IMR-90 (cell line): ENCODE data around the gene PLA2G10.

ENCODE experiments used
- BHLHE40 ChIP-seq: fragments of 150-350 bp; IDR thresholded peaks from 2 replicates; pipeline ENCODE4 v1.6.1; 2016; ENCODE audit warnings: mild to moderate bottlenecking, low read depth, low read length
- CEBPB ChIP-seq: IDR thresholded peaks from 2 replicates; pipeline ENCODE4 v1.6.1; 2012; ENCODE audit warnings: low read depth, low read length, improper control_type of control experiment
- CHD1 ChIP-seq: IDR thresholded peaks from 2 replicates; pipeline ENCODE4 v1.6.1; 2012; ENCODE audit warnings: low read depth, low read length, improper control_type of control experiment
- MAFK ChIP-seq: IDR thresholded peaks from 2 replicates; pipeline ENCODE4 v1.6.1; 2012; ENCODE audit warnings: low read depth, low read length, improper control_type of control experiment
- MXI1 ChIP-seq: IDR thresholded peaks from 2 replicates; pipeline ENCODE4 v1.6.1; 2012; ENCODE audit warnings: low read depth, mild to moderate bottlenecking, low read length, moderate library complexity, borderline replicate concordance
- NFE2L2 ChIP-seq: fragments of 150-350 bp; IDR thresholded peaks from 2 replicates; pipeline ENCODE4 v1.6.1; 2016; ENCODE audit warnings: low read depth, mild to moderate bottlenecking, low read length
- POLR2A ChIP-seq: IDR thresholded peaks from 2 replicates; pipeline ENCODE4 v1.6.1; 2012; ENCODE audit warnings: mild to moderate bottlenecking, low read depth, low read length
- RAD21 ChIP-seq: IDR thresholded peaks from 2 replicates; pipeline ENCODE4 v1.6.1; 2012; ENCODE audit warnings: low read length, improper control_type of control experiment
- RCOR1 ChIP-seq: IDR thresholded peaks from 2 replicates; pipeline ENCODE4 v1.6.1; 2012; ENCODE audit warnings: mild to moderate bottlenecking, low read length, improper control_type of control experiment; ENCODE audit not compliant: insufficient replicate concordance
- RFX5 ChIP-seq: IDR thresholded peaks from 2 replicates; pipeline ENCODE4 v1.8.0; 2012; ENCODE audit warnings: low read depth, mild to moderate bottlenecking, low read length, moderate library complexity
- SMC3 ChIP-seq: fragments of 150-350 bp; IDR thresholded peaks from 2 replicates; pipeline ENCODE4 v1.6.1; 2016; ENCODE audit warnings: low read depth, mild to moderate bottlenecking, antibody characterized with exemption, low read length, moderate library complexity
- TF ChIP-seq, protein P1 (sequence below): fragments of 150-350 bp; IDR thresholded peaks from 2 replicates; pipeline ENCODE4 v1.6.1; 2017; ENCODE audit warnings: mild to moderate bottlenecking, antibody characterized with exemption, low read length, low read depth
- TF ChIP-seq, protein P2 (sequence below): conservative IDR thresholded peaks from 2 replicates; pipeline ENCODE4 v1.5.1; 2012; ENCODE audit warnings: mild to moderate bottlenecking, low read depth, low read length, improper control_type of control experiment

DNA sequence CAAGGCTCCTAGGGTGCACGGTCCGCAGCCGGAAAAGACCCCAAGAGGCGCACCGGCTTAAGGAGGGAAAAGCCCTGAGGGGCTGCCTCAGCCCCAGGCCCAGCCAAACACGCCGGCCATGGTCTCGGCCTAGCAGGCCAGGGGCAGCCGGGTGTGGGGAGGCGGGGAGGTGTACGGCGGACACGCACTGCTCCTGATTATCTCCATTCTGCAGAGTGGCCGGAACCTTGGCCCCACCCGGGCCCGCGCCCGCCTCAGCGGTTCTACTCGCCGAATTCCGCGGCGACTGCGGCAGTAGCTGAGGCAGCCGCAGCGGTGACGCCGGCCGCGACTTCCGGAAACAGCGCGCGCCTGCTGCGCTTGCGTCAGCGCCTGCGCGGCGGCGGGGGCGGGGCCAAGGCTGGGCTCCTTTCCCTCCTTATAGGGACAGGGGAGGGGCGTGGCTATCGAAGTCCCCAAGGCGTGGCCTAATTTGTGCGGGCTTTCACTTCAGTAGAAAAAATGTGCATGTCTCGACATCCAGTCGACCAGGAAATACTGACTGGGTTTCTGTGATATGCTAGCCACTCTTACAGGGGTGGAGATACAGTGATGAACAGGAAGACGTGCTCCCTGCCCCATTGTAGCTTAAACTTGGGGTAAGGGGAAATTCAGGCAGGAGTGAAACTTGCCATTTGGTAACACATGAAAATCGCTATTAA lies 64.0 kb downstream of the PLA2G10 start, which contains the start of gene PARN:
- TF ChIP-seq, protein P1, sequence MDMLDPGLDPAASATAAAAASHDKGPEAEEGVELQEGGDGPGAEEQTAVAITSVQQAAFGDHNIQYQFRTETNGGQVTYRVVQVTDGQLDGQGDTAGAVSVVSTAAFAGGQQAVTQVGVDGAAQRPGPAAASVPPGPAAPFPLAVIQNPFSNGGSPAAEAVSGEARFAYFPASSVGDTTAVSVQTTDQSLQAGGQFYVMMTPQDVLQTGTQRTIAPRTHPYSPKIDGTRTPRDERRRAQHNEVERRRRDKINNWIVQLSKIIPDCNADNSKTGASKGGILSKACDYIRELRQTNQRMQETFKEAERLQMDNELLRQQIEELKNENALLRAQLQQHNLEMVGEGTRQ = no peak
- TF ChIP-seq CHD1 (no peak), MXI1 (0 out of 2 replicates have a peak, but pooled peaks have one; percentile 45), BHLHE40 (no peak), POLR2A (peak; percentile 97), CEBPB (peak; percentile 76), SMC3 (no peak), MAFK (no peak), NFE2L2 (no peak), RAD21 (no peak), RFX5 (no peak), RCOR1 (no peak)
- TF ChIP-seq, protein P2, sequence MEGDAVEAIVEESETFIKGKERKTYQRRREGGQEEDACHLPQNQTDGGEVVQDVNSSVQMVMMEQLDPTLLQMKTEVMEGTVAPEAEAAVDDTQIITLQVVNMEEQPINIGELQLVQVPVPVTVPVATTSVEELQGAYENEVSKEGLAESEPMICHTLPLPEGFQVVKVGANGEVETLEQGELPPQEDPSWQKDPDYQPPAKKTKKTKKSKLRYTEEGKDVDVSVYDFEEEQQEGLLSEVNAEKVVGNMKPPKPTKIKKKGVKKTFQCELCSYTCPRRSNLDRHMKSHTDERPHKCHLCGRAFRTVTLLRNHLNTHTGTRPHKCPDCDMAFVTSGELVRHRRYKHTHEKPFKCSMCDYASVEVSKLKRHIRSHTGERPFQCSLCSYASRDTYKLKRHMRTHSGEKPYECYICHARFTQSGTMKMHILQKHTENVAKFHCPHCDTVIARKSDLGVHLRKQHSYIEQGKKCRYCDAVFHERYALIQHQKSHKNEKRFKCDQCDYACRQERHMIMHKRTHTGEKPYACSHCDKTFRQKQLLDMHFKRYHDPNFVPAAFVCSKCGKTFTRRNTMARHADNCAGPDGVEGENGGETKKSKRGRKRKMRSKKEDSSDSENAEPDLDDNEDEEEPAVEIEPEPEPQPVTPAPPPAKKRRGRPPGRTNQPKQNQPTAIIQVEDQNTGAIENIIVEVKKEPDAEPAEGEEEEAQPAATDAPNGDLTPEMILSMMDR = no peak
